ENCODE results near the gene CUL7.
"Not testable (repeated sequence)": the region's sequence is repeated elsewhere in the genome, so short reads cannot be mapped to it uniquely, and the experiment has no call there.

CUL7 gene

DNA sequence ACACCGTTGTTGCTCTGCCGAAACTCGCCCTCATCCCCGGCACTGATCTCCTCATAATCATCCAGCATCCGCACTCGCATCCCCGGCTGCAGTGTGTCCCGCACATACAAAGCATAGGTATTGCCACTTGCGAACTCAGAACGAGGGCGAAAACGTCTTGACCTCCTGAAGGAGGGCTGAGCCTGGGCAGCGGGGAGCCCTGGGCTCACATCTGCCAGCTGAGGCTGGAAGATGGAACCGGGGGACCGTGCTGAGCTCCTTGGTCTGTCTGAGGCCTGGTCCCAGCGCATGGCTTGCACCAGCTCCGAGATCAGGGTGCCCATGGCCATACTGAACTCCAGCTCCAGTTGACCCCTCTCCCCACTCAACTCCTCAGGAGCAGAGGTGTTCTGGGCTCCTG, 2.7 kb downstream of the CUL7 start:
- no peak for DNase-seq

DNA sequence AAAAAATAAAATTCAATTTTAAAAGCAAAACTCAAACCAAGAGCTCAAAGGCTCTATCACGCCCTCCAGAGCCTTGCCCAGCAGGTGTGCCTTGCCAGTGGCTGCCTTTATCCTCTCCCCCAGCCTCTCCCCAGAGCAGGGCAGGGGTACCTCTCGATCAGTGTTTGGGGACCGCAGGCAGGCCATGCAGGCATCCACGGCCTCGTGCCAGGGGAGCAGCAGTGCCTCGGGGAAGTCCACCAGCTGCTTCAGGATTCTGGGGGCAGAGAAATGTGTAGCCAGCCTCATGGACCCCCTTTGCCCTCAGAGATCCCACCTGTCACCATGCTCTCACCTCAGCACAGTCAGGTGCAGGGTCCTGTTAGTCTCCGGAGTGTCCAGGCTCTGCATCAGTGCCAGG, 5.7 kb downstream of the CUL7 start:
- DNase-seq: no peak

DNA sequence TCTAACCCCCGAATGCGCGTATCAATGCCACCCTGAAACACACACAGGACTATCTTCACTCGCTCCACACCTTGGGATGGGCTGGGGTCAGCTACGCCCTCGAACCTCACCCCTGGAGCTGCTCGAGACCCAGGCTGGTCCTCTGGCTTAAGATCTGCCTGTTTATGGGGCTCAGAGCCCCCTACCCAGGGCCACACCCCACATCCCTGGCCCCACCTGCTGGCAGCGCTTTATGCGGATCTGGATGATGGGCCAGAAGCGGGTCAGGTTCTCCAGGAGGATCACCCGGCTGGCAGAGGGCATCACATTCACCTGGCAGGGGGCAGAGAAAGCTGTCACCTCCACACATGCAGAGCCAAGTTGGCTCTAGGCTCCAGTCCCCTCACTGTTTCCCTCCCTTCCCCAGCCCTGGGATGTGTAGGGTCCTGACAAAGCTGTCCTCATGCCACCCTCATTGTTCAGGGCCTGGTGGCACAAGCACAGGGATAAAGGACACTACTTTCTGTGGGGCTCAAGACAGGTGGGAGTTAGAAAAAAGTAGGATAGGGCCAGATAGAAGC, 8.2 kb downstream of the CUL7 start:
- no peak for DNase-seq

DNA sequence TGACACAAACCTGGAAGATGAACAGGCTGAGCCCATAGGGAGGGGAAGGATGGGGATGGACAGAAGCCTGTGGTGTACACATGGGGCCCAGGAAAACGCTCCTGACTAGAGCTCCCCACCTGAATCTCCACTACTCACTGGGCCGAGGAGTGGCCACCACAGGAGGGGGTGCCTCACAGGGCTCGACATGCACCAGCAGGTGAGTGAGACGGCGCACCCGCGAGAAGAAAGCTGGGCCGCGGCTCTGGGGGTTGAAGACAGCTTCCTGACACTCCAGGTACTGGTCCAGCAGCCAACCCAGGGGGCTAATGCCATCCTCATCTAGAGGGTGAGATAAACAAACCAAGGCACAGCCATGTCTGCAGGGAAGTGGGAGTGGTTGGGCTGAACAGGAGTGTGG, 10.3 kb downstream of the CUL7 start:
- DNase-seq: no peak

DNA sequence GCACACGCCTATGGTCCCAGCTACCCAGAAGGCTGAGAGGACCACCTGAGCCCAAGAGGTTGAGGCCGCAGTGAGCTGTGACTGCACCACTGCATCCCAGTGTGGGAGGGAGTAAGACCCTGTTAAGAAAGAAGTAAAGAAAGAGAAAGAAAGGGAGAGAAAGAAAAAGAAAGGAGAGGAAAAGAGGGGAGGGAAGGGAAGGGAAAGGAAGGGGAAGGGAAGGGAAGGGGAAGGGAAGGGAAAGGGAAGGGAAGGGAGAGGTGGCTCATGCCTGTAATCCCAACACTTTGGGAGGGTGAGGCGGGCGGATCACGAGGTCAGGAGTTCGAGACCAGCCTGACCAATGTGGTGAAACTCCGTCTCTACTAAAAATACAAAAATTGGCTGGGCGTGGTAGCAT, 12.2 kb downstream of the CUL7 start:
- not testable (repeated sequence) for DNase-seq

DNA sequence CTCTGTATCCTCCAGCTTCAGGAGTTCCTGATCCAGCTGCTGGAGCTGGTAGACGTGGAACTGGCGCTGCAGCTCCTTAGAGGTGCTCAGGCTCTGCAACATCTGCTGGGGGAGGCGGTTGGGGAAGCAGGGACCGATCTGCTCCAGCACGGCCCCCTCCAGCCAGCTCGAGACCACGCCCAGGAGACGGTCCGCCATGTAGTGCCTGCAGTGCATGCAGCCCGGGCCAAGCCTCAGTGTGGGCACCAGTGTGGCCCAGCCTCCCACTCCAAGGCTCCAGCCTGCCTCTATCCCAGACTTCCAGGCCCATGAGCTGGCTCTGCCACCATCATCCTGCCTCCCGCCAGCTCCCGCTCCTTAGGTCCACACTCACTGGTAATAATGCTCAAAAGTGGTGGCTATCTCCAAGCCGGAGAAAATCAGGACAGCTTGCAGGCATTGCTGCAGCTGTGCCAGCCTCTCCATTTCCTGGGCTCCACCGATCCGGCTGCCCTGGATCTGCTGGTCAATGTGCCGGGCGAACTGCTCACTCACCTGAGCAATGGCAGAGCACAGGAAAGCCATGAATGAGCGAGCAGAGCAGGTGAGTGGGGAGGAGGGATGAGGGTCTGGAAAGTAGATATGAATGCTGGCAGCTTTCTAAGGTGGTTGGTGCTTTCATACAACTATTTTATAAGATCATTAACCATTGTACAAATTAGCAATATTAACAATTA, 13.0 kb downstream of the CUL7 start:
- no peak for DNase-seq

DNA sequence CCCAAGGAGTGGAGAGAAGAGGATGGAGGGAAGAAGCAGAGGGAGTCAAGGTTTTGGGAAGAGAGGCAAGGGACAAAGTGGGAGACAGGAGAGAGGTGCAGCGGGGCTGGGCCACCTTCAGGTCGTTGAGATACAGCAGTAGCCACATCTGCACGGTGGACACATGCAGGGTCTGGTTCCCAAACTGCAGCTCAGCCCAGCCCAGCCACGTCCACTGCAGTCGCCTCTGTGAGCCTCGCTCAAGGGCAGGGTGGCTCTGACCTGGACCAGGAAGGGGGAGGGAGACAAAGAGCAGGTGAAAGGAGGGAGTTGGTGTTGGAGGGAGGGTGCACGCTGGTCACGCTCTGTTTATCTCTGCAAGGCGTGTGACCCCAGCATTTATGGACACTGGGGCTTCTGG, 14.9 kb downstream of the CUL7 start:
- DNase-seq: no peak

DNA sequence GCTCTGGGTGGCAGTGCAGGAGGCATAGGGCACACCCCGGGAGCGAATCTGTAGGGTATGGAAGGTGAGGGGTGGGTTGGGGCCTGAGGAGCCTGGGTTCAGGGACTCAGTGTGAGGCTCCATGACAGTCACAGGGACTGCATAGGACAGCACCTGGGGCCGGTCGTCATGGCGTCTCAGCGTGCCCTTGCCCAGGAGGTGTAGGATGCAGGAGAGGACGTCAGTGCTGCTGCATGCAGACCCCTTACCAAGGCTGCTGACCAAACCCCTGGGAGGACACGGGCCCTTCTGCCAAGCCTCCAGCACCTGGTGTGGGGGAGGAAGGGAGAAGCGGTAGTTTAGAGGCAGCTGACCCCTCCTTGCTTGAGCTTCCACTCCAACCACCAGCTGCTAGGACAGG, 15.9 kb downstream of the CUL7 start:
- DNase-seq: no peak

DNA sequence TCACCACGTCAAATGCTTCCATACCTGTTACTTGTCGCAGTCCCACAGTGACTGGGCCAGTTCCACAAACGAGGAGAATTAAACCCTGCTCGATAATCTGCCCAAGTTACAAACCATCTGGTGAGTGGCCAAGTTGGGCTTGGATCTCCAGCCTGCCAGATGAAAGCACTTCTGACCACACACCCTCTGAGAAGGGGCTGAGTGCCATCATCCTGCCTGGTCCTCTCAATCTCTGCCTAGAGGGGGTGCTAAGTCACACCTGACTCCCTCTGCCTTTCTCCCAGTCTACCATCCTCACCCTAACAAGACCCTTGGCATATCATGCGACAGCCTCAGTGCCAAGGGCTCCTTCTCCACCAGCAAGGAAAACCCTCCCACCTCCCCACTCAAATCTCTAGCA, 16.5 kb downstream of the CUL7 start:
- DNase-seq: no peak

DNA sequence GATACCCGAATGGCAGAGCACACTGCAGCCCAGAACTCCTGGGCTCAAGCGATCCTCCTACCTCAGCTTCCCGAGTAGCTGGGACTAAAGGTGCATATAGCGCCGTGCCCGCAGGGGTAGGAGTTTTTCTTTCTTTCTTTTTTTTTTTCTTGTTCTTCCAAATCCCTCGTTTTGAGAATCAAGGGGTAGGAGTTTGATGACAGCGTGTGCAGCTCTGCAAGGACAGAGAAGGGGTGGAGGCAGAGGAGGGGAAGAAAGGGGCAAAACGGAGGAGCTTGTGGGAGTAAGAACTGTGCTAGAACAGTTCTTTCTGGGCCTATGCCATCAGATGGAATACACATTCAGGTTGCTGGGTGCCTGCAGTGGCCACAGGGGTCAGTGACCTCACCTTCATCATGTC, 16.9 kb downstream of the CUL7 start:
- DNase-seq: peak in 7 of 56 donors; percentile 8 to 39 (median 28)

DNA sequence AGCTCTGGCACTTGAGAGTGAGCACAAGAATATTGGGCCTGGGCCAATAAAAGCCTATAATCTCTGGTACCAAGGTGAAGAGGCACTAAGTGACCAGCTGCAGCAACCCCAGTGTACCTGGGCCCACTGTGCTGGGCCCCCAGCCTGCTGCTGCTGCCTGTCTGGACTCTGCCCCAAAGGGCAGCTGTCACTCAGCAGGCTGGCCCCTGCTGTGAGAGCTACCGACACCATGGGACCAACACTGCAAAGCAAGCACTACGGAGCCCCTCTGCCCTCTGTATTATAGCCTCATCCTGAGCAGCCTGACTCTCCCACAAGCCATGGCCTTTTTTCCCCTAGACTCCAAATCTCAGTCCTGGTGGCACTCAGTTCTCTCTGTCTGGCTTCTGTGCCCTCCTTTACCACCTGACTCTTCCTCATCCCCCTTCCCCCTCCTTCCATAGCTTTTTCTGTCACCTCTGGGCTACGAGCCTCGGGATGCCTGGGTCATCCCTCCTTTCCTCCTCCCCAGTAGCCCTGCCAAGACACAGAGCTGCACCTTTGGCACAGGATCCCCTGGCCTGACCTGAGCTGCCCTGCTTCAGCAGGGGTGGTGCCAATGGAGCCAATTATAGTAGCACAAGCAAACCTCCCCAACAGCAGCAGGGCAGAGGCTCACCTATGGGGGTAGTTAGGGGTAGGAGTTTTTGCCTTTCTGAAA, 18.0 kb downstream of the CUL7 start:
- DNase-seq: no peak

DNA sequence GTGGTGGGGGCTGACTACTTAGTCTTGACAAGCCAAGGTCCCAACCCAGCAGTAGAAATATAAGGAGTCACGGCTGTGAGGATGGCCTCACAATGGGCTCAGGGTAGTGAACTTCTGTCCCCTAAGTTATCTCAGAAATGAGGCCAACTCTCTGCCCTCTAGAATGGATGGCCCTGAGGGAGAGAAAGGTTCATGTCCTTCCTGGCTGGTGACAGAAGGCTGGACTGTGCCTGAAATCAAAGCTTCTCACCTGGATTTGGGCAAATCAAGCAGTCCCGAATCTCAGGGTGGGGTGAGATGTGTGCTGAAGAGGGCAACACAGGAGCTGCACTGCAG, 19.5 kb downstream of the CUL7 start:
- no peak for DNase-seq

DNA sequence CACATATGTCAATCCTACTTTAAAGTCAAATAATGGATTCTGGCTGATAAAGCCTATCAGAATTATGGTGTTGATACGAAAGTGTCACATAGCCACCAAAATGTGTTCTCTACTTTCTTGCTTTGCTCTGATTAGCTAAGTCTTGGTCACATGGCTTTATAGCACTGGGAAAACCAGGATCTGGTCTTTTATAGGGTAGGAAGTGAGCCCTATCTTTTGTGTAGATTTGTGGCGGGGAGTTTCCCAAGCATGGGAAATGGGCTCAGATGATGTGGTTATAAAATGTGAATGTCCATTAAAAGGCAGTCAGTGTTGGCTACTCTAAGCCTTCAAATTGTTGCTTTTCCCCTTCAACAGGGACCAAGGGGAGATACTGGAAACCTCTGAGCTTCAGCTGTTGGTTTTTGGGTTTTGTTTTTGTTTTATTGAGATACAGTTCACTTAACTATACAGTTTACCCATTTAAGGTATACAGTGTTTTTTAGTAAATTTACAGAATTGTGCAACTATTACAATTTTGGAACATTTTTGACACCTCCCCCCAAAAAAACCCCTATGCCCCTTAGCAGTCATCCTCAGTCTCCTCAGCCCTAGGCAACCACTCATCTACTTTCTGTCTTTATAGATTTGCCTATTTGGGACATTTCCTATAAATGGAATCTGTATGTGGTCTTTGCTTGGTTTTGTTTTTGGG, 20.0 kb downstream of the CUL7 start:
- no peak for DNase-seq

DNA sequence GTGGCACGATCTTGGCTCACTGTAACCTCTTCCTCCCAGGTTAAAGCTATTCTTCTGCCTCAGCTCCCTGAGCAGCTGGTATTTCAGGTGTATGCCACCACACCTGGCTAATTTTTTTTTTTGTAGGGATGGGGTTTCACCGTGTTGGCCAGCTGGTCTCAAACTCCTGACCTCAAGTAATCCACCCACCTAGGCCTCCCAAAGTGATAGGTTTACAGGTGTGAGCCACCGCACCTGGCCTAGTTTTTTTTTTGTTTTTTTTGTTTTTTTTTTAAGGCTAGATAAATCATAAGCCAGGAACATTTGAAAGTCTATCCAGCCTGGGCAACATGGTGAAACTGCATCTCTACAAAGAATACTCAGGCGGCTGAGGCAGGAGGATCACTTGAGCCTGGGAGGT, 21.3 kb downstream of the CUL7 start:
- DNase-seq: no peak

DNA sequence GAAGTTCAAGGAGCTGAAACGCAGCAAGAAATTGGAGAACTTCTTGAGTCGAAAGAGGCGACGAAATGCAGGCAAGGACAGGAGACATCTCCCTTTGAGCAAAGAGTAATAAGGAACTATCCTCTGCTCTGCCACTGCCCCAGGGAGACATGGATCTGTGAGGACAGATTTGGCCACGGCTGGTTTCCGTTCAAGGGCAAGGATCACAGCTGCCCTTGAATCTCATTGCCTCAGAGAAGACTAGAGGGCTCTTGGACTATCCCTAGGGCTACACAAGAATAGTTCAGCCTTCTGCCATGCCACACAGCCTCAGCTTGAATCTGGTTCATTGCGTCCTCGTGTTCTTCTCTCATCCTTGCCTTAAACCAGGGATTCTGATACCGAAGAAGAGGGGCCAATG, 24.5 kb downstream of the CUL7 start:
- no peak for DNase-seq

DNA sequence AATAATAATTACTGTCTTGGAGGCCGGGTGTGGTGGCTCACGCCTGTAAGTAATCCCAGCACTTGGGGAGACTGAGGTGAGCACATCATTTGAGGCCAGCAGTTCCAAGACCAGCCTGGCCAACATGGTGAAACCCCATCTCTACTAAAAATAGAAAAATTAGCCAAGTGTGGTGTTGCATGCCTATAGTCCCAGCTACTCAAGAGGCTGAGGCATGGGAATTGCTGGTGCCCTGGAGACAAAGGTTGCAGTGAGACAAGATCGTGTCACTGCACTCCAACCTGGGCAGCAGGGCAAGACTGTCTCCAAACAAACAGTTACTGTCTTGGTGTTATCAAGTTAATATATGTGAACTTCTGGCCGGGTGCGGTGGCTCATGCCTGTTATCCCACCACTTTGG, 27.3 kb downstream of the CUL7 start:
- DNase-seq: no peak

DNA sequence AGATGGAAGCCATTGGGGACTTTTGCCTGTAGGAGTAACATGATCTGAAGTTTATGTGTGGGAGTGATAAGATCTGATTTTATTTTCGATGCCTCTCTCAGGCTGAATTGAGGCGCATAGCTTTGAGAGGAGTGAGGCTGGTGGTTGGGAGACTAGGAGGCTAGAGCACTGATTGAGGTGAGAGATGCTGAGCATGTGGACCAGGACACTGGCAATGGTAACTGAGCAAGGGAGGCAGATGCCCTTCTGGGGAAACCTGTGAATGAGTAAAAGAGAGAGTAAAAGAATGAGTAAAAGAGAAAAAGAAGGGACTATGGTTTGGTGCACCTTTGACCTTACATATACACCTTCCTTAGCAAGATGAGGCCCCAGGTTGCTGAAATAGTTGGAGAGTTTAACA, 29.2 kb downstream of the CUL7 start:
- no peak for DNase-seq

DNA sequence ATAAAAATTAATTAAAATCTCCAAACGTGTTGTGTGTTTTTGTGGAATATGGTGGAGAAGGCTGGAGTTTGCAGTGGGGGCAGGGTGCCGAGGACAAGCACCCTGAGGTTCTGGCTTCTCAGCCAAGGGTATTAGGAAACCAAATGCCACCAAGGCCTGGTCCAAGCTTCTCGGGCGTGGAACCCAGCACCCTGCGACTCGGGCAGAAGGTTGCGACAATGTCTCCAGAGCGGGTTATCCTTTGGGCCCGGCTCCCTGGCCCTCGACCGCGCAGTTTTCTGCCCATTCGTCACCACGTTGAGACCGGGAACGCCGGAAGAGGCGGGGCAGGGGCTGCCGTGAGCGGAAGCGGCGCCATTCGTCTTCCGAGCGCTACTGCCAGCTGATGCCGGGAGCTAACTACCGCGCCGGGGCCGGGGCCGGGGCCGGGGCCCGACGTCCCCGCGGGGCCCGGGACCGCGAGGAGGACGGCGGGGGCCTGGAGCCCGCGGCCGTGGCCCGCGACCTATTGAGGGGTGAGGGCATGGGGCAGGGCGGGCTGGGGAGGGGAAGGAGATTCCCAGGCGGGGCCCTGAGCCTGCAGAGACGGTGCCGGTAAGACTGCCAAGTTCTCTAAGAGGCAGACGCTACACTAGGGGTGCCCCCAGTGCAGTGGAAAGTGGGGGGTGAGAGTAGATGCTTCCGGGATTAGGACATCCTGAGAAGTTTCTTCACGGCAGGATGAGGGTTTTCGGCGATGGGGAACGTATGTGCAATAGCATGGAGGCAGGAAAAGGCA, 32.2 kb downstream of the CUL7 start, which contains the start of gene RRP36:
Gene RRP36 (plus strand): TSS at position 354 of the 778 bp plus-strand sequence. CDS start 32 bp downstream, at position 386.
- peak in 54 of 56 donors; percentile 14 to 87 (median 68) for DNase-seq

DNA sequence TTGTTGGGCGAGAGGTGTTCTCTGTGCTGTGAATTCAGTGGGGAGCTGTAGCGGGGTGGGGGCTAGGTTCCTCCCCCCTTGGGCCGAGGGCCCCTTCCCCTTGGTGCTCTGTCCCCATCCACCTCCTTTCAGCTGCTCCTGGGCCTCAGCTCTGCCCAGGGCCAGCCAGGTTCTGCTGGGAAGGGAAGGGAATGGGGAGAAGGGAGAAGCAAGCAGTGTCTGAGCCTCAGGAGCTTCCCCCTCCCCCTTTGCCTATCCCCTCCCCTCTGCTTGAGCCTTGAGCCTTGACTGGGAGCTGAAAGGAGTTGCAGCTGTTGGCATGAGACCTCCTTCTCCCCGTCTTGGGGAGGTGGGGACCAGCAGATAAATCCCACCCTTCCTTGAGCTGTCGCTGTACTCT, 32.8 kb downstream of the CUL7 start:
- DNase-seq: peak in 1 of 56 donors; percentile 21

DNA sequence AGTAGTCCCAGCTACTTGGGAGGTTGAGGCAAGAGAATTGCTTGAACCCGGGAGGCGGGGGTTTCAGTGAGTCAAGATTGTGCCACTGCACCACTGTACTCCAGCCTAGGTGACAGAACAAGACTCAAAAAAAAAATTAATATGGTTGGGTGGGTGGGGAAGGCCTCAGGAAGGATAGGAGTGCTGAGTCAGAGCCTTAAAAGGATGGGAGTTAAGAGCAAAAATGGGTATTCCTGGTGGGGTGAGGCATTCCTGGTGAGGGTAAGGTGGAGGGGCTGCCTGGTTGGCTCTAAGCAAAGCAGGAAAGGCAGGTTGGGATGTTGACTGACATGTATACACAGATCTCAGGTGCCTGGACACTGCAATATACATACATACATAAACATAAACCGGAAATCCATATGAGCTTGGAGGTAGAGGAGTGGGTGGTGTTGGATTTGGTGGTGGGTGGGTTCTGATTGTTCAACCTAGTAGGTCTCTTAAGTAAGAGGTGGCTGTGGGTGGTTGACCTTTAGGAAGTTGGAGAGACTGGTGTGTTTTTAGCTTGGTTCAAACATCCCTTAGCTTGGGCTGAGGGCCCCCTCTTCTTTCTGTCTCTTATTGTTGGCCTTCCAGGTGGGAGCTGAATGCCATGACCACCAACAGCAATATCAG, 33.5 kb downstream of the CUL7 start:
- DNase-seq: peak in 1 of 56 donors; percentile 9

DNA sequence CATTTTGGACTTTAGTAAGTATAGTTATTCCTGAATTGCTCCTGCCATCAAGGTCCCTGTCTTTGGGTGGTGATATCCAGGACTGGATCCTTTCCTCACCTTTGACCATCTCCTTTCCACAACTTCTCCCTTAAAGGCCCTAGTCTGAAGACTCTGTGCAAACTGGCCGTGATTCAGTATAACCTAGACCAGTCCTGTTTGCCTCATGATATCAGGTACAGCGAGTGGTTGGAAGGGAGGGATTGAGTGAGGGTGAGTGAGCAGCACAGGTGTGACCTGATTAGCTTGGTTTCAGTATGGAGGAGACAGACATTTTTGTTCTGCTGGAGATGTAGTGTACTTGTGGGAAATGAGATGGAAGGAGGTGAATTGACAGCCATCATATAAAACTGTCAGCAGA, 34.5 kb downstream of the CUL7 start:
- DNase-seq: no peak

All from nucleus accumbens (tissue), 56 donors.